ENCODE results near the gene ACP6. TPM values are rescaled to one million over a fixed set of nuclear protein-coding genes. Genes with fewer than 3 reads are reported as not detected.
A peak's percentile ranks its signal among the peaks of the same experiment; 100 is the strongest.

Gene ACP6
- total and polyA plus RNA-seq, 2 of the 13 experiments (the other 11 are each of a cell fraction or from before 2014, with no cell fraction given): 18.1 to 33.7 TPM

- TF ChIP-seq ZBTB40 (IDR thresholded peaks at IDR 0.05) (no peak), ZBTB40 (CRISPR knock-in tag; IDR thresholded peaks at IDR 0.05) (no peak), ZNF678 (CRISPR knock-in tag; IDR thresholded peaks at IDR 0.05) (no peak), ZNF543 (CRISPR knock-in tag; IDR thresholded peaks at IDR 0.05) (0 out of 2 replicates have a peak, but pooled peaks have one; percentile 50), ZNF83 (CRISPR knock-in tag; IDR thresholded peaks at IDR 0.05; ENCODE audit: borderline replicate concordance) (no peak), ZNF274 (CRISPR knock-in tag; IDR thresholded peaks at IDR 0.05) (no peak), ZNF740 (CRISPR knock-in tag; IDR thresholded peaks at IDR 0.05) (no peak), TRAFD1 (CRISPR knock-in tag; IDR thresholded peaks at IDR 0.05; ENCODE audit: borderline replicate concordance) (no peak), ISX (CRISPR knock-in tag; conservative IDR thresholded peaks at IDR 0.05) (no peak), ZNF747 (CRISPR knock-in tag; IDR thresholded peaks at IDR 0.05; ENCODE audit: borderline replicate concordance) (no peak), ZFP62 (CRISPR knock-in tag; IDR thresholded peaks at IDR 0.05) (no peak), KDM5A (IDR thresholded peaks at IDR 0.05; ENCODE audit: borderline replicate concordance, low read length) (no peak), ZNF343 (CRISPR knock-in tag; IDR thresholded peaks at IDR 0.05) (no peak), ZNF839 (CRISPR knock-in tag; IDR thresholded peaks at IDR 0.05; ENCODE audit: borderline replicate concordance) (peak; percentile 53; the same call in 1 of the 2 replicates), LRRFIP1 (CRISPR knock-in tag; conservative IDR thresholded peaks at IDR 0.05) (no peak), HNRNPL (IDR thresholded peaks at IDR 0.05; ENCODE audit: low read depth, low read length) (no peak)
Observed at GRCh38 chr1:147598621-147599361, 71.5 kb downstream of the ACP6 start (continued).
